WERI-Rb-1 (cell line): ENCODE results near the gene TFPI2.

Experiments used
- DNase-seq: peaks from one replicate; pipeline ENCODE4 v3.0.0-alpha.2; 2020
- H3K27ac ChIP-seq: fragments of 250-450 bp; sonication (Bioruptor Pico); 2 replicates; pipeline ENCODE4 v1.5.1; 2020; ENCODE audit warnings: mild to moderate bottlenecking, moderate library complexity
- H3K27me3 ChIP-seq: fragments of 250-450 bp; sonication (Bioruptor Pico); 2 replicates; pipeline ENCODE4 v1.5.1; 2021; ENCODE audit warnings: mild to moderate bottlenecking, low read depth, moderate library complexity; ENCODE audit not compliant: insufficient read depth, severe bottlenecking
- H3K36me3 ChIP-seq: fragments of 250-450 bp; sonication (Bioruptor Pico); 2 replicates; pipeline ENCODE4 v1.5.1; 2020; ENCODE audit warnings: mild to moderate bottlenecking, moderate library complexity
- H3K4me3 ChIP-seq: 2 replicates; pipeline ENCODE4 v1.5.1; 2011; ENCODE audit warnings: low read depth, mild to moderate bottlenecking, control low read depth, low read length
- H3K9me3 ChIP-seq: fragments of 250-450 bp; sonication (Bioruptor Pico); 2 replicates; pipeline ENCODE4 v1.5.1; 2021; ENCODE audit warnings: mild to moderate bottlenecking, moderate library complexity; ENCODE audit not compliant: severe bottlenecking
- TF ChIP-seq, protein P1 (sequence below): IDR thresholded peaks from 2 replicates; pipeline ENCODE4 v1.5.1; 2011; ENCODE audit warnings: low read depth, mild to moderate bottlenecking, control low read depth, inconsistent platforms, low read length

Gene TFPI2

DNA sequence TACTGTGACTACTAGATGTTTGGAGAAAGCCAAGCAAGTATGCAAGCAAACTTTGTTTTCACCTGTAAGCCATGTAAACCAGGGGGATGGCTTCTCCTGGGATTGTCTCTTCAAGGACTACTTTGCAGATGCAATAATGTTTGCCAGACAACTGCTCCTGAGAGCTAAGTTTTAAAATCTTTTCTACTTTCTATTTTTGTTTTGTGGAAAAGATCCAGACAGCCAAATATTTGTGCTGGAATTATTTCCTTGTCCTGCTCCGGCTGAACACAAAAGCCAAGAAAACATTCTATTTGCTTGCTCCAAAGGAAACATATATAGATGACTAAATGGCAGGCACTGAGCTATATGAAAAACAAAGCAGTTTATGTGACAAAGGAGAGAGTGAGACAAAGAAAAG lies 51.6 kb downstream of the TFPI2 start:
- no peaks in the 10 kb centered on the region for H3K36me3 ChIP-seq
- no peak overlapping the region for H3K4me3 ChIP-seq
- no peaks in the 10 kb centered on the region for H3K9me3 ChIP-seq
- no peak overlapping the region for H3K27ac ChIP-seq
- TF ChIP-seq, protein P1, sequence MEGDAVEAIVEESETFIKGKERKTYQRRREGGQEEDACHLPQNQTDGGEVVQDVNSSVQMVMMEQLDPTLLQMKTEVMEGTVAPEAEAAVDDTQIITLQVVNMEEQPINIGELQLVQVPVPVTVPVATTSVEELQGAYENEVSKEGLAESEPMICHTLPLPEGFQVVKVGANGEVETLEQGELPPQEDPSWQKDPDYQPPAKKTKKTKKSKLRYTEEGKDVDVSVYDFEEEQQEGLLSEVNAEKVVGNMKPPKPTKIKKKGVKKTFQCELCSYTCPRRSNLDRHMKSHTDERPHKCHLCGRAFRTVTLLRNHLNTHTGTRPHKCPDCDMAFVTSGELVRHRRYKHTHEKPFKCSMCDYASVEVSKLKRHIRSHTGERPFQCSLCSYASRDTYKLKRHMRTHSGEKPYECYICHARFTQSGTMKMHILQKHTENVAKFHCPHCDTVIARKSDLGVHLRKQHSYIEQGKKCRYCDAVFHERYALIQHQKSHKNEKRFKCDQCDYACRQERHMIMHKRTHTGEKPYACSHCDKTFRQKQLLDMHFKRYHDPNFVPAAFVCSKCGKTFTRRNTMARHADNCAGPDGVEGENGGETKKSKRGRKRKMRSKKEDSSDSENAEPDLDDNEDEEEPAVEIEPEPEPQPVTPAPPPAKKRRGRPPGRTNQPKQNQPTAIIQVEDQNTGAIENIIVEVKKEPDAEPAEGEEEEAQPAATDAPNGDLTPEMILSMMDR, result no peak
- no peaks in the 10 kb centered on the region for H3K27me3 ChIP-seq
- DNase-seq, result no peak

DNA sequence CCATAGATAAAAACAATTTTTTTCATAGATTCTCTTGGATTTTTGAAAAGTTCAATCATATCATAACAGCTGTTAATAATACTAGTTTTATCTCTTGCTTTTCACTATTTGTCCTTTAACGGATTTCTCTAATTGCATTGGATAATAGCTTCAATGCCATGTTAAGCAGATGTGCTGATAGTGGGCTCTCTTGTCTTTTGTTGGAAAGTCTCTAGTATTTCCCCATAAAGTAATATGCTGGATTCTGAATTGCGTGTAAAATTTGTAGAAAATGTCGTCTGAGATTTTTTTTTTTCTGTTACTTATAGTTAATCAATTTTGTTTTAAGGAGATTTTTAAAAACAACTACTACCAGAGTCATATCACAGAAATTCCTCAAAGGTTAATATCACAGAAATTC lies 53.3 kb downstream of the TFPI2 start:
- Histone ChIP-seq H3K9me3 (no peaks in the 10 kb centered on the region), H3K27me3 (no peaks in the 10 kb centered on the region), H3K27ac (no peak overlapping the region), H3K4me3 (no peak overlapping the region), H3K36me3 (no peaks in the 10 kb centered on the region)
- DNase-seq, result no peak
- TF ChIP-seq, protein P1, result no peak

DNA sequence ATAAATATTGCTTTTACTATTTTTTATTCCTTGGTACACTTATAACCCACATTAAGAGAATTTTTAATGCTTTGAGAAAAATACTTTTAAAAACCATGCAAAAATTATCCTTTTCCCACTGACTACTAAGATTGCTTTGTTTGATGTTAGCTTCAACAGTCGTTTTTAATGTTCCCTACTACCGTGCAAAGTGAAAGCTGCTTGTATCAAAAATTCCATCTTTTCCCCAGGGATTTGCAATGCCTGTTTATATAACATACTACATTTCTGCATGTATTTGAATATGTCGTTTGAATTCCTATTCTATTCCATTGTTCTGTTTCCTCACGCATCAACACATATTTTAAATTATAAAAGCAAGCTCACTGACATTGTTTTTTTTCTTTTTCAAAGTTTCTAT lies 54.4 kb downstream of the TFPI2 start:
- TF ChIP-seq, protein P1, result no peak
- Histone ChIP-seq H3K9me3 (no peaks in the 10 kb centered on the region), H3K4me3 (no peak overlapping the region), H3K36me3 (no peaks in the 10 kb centered on the region), H3K27me3 (no peaks in the 10 kb centered on the region), H3K27ac (no peak overlapping the region)
- DNase-seq, result no peak

GRCh38 chr7:93835702-93836101 lies 54.9 kb downstream of the TFPI2 start:
- H3K27ac ChIP-seq, result no peak overlapping the region
- DNase-seq, result no peak
- no peaks in the 10 kb centered on the region for H3K9me3 ChIP-seq
- no peaks in the 10 kb centered on the region for H3K27me3 ChIP-seq
- TF ChIP-seq, protein P1, result no peak
- H3K4me3 ChIP-seq, result no peak overlapping the region
- no peaks in the 10 kb centered on the region for H3K36me3 ChIP-seq
